ENCODE measurements around the gene MED7.
"Not testable (repeated sequence)": the region's sequence is repeated elsewhere in the genome, so short reads cannot be mapped to it uniquely, and the experiment has no call there.

The MED7 gene, protein sequence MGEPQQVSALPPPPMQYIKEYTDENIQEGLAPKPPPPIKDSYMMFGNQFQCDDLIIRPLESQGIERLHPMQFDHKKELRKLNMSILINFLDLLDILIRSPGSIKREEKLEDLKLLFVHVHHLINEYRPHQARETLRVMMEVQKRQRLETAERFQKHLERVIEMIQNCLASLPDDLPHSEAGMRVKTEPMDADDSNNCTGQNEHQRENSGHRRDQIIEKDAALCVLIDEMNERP

DNA sequence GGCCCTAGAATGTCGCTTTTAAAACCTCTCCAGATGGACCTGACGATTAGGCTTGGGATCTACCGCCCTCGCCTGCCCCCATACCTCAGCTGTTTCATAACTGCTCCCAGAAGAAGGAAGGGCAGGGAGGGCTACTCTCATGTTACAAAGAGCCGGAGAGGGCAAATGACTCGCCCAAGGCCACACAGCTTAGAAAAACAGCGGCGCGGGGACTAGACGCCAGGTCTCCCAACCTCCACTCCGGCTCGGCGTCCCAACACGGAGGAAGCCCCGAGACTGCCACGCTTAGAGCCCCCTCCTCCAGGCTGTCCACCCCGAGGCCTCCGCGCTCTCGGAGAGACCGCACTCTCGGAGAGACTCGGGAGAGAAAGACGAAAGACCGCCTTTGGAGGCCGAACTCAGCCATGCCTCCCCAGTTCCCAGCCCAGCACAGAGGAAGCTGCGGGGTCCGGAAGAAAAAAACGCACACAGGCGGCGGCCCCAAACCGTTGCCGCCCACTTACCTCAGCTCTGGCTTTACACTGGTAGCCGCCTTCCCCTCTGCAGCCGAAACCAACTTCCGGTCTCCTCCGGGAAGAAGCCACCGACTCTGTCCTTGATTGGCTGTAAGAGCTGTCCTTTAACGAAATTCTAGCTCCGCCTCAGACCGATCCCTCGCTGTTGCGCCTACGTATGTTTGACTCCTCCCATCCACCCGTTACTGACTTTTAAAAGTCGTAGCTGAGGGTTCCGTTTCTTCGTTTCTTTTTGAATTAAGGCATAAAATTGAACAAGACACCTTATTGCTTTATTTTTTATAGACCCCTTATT, at the start of gene MED7:
TSS of gene MED7 (minus strand) at position 549 of the 810 bp plus-strand sequence. CDS start 3,434 bp downstream, outside the sequence.
- peak; percentile 87 for DNase-seq

DNA sequence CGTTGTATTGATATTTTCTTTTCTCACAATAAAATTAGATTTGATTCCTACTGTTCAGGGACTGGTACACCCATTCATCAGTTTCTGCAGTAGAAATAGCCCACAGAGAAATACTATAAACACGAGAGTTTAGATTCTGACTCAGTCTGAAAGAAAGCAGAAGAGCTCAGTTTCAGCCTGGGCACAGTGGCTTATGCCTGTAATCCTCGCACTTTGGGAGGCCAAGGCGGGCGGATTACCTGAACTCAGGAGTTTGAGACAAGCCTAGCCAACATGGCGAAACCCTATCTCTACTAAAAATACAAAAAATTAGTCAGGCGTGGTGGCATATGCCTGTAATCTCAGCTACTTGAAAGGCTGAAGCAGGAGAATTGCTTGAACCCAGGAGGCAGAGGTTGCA, 46.6 kb upstream of the MED7 start:
- no peak for DNase-seq

DNA sequence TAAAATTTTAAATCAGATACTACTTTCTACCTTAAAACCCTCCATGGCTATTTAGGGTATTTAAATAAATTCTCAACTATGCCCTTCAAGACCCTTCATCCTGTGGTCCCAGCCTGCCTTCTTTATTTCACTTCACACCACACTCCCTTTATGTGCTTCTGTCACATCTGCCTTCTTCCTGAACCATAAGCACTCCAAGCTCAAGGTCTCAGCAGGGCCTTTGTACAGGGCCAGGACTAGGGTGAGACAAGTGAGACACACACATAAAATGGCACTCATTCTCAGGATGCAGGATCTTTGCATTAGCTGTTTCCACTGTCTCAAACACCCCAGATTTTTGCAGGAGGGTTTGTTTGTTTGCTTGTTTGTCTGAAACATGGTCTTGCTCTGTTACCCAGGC, 45.6 kb upstream of the MED7 start:
- no peak for DNase-seq

DNA sequence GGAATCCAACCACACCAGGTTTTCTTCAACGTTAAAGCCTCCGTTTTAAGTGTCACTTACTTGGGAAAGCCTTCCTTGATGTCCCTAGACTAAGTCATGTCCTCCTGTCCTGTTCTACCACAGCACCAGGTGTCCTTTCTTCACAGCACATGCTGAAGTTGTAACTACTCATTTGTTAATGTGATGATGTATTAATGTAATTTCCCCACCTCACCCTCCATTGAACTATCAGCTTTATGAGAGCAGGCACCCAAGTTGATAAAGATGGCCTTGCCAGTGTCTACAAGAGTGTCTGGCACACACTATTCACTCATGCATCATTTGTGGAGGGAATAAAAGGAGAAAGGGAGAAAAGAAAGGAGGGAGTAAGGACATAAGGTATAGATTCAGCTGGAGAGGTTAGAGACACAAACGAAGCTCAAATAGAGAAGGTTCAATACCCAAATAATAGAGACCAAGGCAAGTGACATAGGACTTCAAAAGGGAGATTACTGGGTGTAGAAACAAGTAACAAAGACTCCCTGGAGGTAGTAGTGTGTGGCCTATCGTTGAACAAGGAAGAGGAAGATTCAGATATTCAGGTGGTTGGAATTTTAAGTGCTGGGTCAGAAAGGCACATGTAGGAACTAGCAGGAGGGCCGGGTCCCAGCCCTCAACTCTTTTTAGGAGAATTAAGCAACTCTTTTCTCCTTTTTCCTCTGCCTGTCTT, 44.5 kb upstream of the MED7 start:
- DNase-seq: no peak

DNA sequence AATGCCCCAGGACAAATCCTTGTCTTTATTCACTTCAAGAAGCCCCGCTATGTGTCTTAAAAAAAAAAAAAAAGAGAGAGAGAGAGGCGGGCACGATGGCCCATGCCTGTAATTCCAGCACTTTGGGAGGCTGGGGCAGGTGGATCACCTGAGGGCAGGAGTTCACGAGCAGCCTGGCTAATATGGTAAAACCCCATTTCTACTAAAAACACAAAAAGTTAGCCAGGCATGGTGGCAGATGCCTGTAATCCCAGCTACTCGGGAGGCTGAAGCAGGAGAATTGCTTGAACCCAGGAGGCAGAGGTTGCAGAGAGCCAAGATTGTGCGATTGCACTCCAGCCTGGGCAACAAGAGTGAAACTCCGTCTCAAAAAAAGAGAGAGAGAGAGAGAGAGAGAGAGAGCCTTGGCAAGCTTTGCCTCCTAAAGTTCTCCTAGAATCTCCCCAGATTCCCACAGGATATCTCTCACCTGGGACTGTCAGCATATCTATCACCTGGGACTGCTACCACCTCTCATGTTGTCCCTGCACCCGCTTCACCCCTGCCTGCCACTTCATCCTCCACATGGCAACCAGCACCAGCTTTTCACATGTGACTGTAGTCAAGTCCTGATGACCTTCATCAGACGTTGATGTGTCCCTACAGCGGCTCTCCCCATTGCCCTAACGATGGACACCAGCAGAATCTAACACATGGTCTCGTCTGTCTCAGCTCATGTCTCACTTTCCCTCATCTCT, 43.8 kb upstream of the MED7 start:
- no peak for DNase-seq

DNA sequence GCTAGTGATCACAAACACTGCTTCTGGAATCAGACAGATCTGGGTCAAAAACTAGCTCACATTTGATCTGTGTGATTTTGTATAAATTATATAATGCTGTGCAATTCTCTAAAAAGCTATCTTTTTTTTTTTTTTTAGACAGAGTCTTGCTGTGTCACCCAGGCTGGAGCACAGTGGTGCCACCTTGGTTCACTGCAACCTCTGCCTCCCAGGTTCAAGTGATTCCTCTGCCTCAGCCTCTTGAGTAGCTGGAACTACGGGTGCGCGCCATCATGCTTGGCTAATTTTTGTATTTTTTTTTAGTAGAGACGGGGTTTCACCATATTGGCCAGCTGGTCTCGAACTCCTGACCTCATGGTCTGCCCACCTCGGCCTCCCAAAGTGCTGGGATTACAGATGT, 42.5 kb upstream of the MED7 start:
- DNase-seq: not testable (repeated sequence)

DNA sequence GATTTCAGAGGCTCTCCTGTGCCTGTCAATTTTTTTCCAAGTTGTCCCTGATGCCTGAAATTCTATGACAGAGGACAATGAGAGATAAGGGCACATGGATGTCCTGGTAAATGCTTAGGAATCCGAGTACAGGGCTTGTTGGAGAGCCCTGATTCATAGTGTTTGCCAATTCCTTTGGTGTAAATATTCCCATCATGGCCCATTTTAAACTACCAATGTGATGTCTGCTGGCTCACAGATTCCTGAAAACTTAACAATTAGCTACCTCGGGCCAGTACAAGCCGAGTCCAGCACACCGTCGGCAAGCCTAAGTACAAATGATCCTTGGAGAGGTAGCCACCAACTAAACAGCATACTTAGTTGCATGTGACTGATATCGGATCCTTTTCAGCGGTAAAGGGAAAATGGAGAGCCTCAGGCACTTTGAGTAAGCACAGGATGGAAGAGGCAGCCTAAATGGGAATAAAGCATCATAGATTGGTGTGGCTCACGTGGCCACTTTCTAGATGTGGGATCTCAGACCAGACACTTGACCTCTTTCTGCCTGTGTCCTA, 41.5 kb upstream of the MED7 start:
- DNase-seq: no peak

DNA sequence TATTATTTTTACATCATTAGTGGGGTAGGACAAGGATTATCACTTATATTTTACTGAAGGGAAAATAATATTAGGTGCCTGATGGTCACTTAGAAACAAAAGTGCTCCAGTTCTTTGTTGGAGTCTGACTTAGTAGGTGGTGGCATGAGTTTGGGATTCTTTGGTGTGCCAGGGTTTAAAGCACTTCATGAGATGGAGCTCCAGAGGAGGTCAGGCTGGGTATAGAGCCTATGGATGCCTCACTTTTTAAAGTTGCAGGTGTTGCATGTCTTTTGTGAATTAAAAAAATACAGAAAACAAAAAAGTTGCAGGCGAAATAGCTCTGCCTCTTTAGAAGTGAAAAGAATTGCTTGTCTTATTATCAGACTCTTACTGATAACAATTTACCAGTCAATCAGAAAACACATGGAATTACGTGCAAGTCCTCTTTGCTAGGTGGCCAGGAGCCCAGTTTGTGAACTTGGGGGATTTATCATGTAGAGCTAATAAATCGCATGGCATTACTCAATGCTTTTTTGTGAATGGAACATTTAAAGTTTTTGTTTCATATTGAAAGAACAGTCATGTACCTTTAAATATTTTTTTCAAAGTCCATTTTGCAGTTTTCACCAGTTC, 39.6 kb upstream of the MED7 start:
- DNase-seq: no peak

DNA sequence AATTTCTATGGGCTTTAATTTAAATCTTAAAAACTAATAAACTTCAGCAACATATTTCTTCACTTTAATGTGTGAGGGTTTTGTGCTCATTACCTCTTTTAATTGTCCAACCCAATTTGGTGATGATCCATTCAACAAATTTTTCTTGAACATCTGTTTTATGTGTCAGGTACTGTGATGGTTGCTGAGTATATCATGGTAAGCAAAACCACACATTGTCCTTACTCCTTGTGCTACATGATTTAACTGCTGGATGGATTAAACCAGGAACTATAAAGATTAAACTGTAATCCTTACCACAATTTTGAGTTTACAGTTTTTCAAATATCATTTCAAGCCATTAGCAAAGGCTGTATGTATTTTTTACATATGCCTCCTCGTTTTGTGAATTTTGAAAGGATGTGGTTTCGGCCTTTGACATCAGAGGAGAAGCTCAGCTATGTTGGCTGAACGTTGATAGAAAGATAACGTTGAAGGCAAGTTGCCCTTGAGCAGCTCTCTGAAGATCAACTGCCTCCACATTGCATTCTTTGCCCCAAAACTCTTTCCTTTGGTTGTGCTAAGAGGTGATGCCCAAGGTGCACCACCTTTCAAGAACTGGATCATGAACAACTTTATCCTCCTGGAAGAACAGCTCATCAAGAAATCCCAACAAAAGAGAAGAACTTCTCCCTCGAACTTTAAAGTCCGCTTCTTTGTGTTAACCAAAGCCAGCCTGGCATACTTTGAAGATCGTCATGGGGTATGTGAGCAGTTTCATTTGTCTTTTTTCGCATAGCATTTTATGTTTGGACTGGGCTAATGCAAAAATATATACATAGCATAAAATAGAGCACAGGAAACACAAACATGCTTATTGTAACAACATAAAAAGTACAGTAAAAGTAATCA, 38.0 kb upstream of the MED7 start, which contains the start of gene ITK:
TSS of gene ITK (plus strand) at position 467 of the 891 bp plus-strand sequence. CDS start at position 605, 138 bp downstream.
- no peak for DNase-seq

DNA sequence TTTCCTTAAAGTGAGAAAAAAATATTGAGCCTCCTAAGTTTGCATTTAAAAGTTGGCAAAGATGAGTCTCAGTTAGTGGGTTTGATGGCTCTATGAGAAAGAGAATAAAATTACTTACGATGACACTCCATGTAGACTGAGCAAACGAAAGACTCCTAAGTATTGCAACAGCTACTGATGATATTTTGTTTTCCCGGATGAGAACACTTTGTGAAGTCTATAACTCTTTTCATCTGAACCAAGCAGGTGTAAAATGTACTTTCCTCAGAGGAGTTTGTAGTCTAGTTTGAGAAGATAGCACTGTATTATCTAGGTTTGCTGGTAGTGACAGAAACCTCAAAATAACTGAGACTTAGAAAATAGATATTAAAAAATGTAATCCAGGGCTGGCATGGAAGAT, 36.3 kb upstream of the MED7 start:
- DNase-seq: no peak

DNA sequence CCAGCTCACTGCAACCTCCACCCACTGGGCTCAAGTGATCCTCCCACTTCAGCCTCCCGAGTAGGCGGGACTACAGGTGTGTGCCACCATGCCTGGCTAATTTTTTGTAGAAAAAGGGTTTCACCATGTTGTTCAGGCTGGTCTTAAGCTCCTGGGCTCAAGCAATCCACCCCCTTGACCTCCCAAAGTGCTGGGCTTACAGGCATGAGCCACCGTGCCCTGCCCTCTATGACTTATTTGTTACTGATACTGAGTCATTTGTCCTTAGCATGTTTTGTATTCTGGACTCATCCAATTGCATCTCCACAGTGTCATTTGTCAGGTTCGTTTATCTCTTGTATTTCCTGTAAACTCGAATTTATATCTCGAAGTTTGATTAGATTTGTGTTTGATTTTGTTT, 35.3 kb upstream of the MED7 start:
- no peak for DNase-seq

DNA sequence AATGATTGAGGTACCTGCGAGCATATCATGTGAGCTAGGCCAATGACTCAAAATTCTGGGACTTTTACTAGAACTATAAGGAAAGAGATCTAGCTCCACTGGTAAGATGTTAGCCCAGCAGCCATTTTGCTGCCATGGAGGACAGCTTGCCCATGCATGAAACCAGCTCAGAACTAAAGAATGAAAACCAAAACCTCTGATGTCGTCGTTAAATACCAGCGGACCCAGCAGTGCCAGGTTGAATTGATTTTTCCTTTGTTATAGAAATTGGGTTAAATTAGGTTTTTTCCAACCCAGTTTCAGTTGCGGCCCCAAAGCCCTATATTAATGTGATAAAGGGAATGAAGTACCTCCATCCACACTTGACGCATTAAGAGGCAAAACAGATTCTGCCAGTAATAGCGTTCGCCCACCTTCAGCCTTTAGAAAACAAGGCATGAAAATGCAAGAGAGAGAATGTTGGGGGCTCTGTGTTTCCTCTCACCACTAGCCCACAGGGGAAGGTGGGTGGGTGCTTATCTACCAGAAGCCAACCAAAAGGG, 32.5 kb upstream of the MED7 start:
- no peak for DNase-seq

DNA sequence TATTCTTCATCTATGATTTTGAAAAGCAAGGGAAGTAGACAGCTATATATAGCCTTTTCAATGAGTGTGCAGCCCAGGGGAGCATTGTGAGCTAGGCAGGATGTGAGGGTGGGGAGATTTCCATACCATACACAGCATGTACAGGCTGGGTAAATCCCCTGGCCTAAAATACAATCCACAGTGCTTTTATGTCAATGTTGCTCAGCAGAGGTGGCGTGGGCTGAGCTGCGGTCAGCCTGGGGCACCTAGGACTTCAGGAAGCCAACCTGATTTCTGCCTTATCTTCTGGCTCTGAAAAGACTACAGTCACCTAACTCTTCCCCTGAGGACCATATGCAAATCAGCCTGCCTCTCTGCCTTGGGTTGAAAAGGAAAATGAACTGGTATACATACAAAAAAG, 29.7 kb upstream of the MED7 start:
- DNase-seq: no peak

DNA sequence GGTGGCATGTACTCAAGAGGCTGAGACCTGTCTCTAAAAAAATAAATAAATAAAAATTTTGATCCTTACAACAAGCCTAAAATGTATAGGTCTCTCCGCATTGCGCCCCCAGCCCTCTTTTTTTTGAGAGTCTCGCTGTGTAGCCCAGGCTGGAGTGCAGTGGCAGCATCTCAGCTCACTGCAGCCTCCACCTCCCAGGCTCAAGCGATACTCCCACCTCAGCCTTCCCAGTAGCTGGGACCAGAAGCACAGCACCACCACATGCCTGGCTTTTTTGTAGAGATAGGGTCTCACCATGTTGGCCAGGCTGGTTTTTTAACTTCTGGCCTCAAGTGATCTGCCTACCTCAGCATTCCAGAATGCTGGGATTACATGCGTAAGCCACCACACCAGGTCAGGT, 25.6 kb upstream of the MED7 start:
- no peak for DNase-seq

DNA sequence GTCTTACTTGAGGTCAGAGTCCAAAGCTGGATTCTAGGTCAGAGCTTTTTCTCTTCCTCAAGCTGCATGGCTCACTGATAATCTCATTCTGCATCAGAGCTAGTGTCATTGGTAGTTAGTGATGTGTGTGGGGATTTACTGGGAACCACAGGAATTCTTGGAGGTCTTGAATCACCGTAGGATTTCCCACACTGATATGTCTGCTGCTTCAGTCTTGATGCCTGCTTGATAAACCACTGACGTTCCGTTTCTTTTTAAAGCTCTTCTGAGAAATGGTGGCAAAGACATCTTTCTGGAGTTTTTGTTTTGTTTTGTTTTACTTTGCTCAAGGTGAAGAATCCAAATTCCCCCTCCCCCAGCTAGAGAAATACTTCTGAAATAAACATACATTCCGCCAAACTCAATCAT, 24.6 kb upstream of the MED7 start:
- no peak for DNase-seq

DNA sequence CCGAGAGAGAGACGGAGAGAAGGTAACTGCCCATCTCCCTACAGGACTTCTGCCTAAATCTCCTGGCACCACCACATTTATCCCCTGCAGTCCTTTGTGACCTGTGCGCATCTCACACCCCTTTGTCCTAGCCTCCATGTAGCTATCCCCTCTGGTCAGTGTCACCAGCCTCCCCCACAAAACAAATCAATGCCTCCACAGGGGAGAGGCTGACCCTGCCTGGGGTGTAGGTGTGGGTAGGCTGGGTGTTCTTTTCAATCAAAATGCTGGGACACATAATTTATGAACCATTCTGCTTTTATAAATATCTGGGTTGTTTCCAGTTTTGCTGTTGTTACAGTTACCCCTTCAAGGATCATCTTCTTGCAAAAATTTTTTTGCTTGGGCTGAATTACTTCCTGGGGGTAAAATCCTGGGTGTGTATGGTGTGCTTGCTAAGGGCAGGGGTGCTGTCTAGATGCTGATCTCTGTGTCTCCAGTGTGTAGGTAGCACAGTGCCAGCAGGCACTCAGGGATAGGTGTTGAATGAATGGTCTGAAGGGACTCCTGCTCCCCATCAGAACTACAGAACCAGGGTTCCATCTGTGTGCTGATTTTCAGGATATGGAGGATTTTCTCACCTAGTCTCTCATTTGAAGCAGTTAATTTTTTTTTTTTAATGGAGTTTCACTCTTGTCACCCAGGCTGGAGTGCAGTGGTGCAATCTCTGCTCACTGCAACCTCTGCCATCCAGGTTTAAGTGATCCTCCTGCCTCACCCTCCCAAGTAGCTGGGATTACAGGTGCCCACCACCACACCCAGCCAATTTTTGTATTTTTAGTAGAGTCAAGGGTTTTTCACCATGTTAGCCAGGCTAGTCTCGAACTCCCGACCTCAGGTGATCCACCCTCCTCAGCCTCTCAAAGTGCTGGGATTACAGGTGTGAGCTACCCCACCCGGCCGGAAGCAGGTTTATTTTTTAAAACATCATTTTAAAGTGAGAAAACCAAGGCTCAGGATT, 23.8 kb upstream of the MED7 start, which contains the start of gene GARIN3:
TSS of gene GARIN3 (minus strand) at position 51 of the 1,000 bp plus-strand sequence. CDS start 96 bp downstream, outside the sequence.
- DNase-seq: no peak

DNA sequence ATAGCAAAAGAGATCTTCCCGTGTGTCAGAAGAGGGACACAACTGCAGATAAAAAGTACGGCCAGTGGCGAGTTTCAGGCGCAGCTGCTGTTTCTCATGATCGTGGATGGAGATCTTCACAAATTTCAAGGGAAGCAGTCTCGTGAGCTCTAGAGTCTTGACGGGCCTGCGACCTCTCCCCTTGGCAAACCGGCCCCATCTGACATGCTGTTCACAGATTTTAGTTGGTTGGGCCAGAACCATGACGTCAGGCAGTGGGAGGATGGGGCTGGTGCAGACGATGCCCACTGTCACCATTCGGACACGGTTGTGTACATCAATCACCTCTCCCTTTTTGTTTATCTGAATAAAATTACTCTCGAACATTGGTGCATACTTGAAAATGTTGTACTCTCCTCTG, 23.0 kb upstream of the MED7 start:
- DNase-seq: no peak

DNA sequence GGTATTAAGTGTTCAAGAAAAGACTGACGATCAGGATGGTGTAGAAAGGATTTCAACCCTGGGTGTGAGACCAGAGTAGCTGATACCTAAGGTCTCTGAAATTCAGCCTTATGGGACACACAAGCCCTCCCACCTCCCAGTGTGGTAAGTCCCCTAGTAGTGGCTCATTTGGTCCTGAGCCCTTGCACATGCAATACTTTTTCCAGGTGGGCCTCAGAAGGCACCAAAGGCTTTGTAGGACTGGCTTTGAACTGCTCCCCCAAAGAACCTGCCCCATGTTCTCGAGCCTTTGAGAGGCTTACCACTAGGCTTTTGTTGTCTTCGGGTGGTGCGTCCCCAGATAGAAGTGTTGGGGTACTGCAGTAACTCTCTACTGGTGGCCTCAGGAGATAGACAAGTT, 22.6 kb upstream of the MED7 start:
- DNase-seq: no peak

DNA sequence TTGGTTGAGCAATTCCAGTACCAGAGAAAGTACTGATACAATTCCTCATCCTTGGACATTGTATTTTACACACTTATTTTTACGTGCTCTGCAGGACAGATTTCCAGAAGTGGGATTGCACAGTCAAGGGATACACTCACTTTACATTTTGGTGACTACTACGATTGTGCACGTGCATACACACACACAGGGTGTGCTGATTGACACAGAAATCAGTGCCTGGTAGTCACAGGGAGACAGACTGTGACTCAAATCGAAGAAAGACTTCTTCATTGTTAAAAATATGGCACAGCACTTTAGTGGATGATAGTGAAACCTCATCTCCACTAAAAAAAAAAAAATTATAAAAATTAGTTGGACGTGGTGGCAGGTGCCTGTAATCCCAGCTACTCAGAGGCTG, 21.9 kb upstream of the MED7 start:
- DNase-seq: no peak
